WTC11 (cell line): ENCODE results near the gene NUDT8.

ENCODE experiments used
- ATF3 ChIP-seq: sonication (generic); formaldehyde crosslinking; conservative IDR thresholded peaks from 2 replicates; pipeline ENCODE4 v1.8.1; 2022; ENCODE audit warnings: mild to moderate bottlenecking, missing genetic modification reagents
- CREM ChIP-seq: sonication (generic); formaldehyde crosslinking; IDR thresholded peaks from 2 replicates; pipeline ENCODE4 v1.8.1; 2022; ENCODE audit warnings: mild to moderate bottlenecking, missing genetic modification reagents, moderate library complexity
- CTCF ChIP-seq: fragments of 200-600 bp; IDR thresholded peaks from 2 replicates; pipeline ENCODE4 v1.8.0; 2022; ENCODE audit warnings: antibody characterized with exemption
- FOXK1 ChIP-seq: sonication (generic); formaldehyde crosslinking; IDR thresholded peaks from 2 replicates; pipeline ENCODE4 v1.8.0; 2022; ENCODE audit warnings: mild to moderate bottlenecking, moderate library complexity, missing genetic modification reagents
- GRHL2 ChIP-seq: fragments of 250-450 bp; sonication (Bioruptor Pico); IDR thresholded peaks from 2 replicates; pipeline ENCODE4 v1.8.0; 2022; ENCODE audit warnings: mild to moderate bottlenecking, moderate library complexity; ENCODE audit not compliant: insufficient replicate concordance, severe bottlenecking
- NFATC4 ChIP-seq: fragments of 250-450 bp; sonication (Bioruptor Pico); IDR thresholded peaks from 2 replicates; pipeline ENCODE4 v1.9.0; 2021; ENCODE audit warnings: mild to moderate bottlenecking
- NFE2L1 ChIP-seq: sonication (generic); formaldehyde crosslinking; IDR thresholded peaks from 2 replicates; pipeline ENCODE4 v1.8.1; 2023; ENCODE audit warnings: missing genetic modification reagents
- TEAD4 ChIP-seq: sonication (generic); formaldehyde crosslinking; IDR thresholded peaks from 2 replicates; pipeline ENCODE4 v1.8.0; 2022; ENCODE audit warnings: mild to moderate bottlenecking, missing genetic modification reagents
- ZBTB43 ChIP-seq: sonication (generic); formaldehyde crosslinking; IDR thresholded peaks from 2 replicates; pipeline ENCODE4 v1.8.1; 2023; ENCODE audit warnings: mild to moderate bottlenecking, missing genetic modification reagents
- ZNF317 ChIP-seq: sonication (generic); formaldehyde crosslinking; IDR thresholded peaks from 2 replicates; pipeline ENCODE4 v1.8.1; 2023; ENCODE audit warnings: low read depth, mild to moderate bottlenecking, moderate library complexity, missing genetic modification reagents, borderline replicate concordance
- ZNF425 ChIP-seq: fragments of 250-450 bp; sonication (Bioruptor Pico); conservative IDR thresholded peaks from 2 replicates; pipeline ENCODE4 v1.9.0; 2021; ENCODE audit warnings: mild to moderate bottlenecking
- ZSCAN18 ChIP-seq: fragments of 250-450 bp; sonication (Bioruptor Pico); IDR thresholded peaks from 2 replicates; pipeline ENCODE4 v2.1.2; 2022; ENCODE audit warnings: mild to moderate bottlenecking, moderate library complexity

GRCh38 chr11:67664213-67664585 is 34.5 kb upstream of the NUDT8 start:
- no peak for TF ChIP-seq ZSCAN18
- TF ChIP-seq NFE2L1 (CRISPR knock-in tag) = no peak
- TF ChIP-seq GRHL2 = no peak
- TF ChIP-seq CTCF = no peak
- TF ChIP-seq ZBTB43 (CRISPR knock-in tag) = no peak
- TF ChIP-seq CREM (CRISPR knock-in tag) = no peak
- TF ChIP-seq ATF3 = no peak
- TF ChIP-seq ZNF425 (CRISPR knock-in tag) = no peak
- no peak for TF ChIP-seq FOXK1 (CRISPR knock-in tag)
- TF ChIP-seq TEAD4 = no peak
- no peak for TF ChIP-seq NFATC4 (CRISPR knock-in tag)
- no peak for TF ChIP-seq ZNF317 (CRISPR knock-in tag)
